T-helper 2 cell (primary cell): ENCODE data around the gene CELF5.
"Not testable (repeated sequence)": the region's sequence is repeated elsewhere in the genome, so short reads cannot be mapped to it uniquely, and the experiment has no call there.

ENCODE experiments used
- DNase-seq, 5 experiments: peaks; one replicate each; pipeline versions ENCODE4 v3.0.0 to v3.0.0-alpha.2; 2012 to 2022

The CELF5 gene

DNA sequence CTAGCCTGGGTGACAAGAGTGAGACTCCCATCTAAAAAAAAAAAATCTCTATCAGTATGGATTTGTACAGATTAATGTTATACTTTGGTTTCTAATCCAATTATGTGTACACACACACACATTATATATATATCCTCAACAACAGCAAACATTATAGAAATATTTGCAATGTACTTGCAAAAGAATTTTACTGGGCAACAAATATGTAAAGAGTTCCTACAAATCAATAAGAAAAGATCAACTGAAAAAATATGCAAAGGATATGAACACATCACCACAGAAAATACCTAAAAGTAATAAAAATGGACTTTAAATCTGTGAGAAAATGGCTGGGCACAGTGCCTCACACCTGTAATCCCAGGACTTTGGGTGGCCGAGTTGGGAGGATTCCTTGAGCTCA lies 101.0 kb downstream of the CELF5 start:
- no peak for DNase-seq

DNA sequence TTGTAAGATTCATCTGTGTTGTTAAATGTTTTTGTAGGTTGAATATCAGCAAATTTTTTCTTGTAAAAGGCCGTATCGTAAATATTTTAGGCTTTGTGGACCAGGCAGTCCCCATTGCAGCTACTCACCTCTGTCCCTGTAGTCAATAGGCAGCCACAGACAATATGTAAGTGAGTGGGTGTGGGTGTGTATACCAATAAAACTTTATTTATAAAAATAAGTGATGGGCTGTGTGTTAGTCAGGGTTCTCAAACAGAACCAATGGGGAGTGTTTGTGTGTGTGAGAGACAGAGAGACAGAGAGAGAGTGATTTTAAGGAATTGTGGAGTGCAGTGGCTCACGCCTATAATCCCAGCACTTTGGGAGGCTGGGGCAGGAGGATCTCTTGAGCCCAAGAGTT lies 104.3 kb downstream of the CELF5 start:
- DNase-seq, result no peak

DNA sequence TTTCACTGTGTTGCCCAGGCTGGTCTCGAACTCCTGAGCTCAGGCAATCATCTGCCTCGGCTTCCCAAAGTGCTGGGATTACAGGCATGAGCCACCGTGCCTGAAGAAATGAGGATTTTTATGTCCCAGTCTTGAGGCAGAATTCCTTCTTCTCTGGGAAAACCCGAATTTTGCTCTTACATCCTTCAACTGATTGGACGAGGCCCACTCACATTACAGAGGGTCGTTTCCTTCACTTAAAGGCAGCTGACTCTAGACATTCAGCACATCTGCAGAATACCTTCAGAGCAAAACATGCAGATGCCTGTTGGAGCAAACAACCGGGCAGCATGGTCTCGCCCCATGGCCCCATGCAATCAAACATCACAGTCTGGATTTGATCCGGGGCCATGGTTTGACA lies 105.6 kb downstream of the CELF5 start:
- DNase-seq, result no peak

DNA sequence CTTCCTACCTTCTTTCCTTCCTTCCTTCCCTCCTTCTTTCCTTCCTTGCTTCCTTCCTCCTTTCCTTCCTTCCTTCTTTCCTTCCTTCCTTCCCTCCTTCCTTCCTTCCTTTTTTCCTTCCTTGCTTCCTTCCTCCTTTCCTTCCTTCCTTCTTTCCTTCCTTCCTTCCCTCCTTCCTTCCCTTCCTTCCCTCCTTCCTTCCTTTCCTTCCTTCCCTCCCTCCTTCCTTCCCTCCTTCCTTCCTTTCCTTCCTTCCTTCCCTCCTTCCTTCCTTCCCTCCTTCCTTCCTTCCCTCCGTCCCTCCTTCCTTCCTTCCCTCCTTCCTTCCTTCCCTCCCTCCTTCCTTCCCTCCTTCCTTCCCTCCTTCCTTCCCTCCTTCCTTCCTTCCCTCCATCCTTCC lies 107.8 kb downstream of the CELF5 start:
- not testable (repeated sequence) for DNase-seq

DNA sequence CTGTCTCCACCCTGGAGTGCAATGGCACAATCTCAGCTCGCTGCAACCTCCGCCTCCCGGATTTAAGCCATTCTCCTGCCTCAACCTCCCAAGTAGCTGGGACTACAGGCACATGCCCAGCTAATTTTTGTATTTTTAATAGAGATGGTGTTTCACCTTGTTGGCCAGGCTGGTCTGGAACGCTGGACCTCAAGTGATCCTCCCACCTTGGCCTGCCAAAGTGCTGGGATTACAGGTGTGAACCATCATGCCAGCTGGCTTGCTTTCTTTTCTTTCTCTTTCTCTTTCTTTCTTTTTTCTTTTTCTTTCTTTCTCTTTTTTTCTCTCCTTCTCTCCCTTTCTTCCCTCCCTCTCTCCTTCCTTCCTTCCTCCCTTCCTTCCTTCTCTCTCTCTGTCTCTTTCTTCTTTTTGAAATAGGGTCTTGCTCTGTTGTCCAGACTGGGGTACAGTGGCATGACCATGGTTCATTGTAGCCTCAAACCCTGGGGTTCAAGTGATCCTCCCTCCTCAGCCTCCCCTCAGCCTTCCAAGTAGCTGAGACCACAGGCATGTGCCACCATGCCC lies 108.6 kb downstream of the CELF5 start:
- DNase-seq, result no peak

DNA sequence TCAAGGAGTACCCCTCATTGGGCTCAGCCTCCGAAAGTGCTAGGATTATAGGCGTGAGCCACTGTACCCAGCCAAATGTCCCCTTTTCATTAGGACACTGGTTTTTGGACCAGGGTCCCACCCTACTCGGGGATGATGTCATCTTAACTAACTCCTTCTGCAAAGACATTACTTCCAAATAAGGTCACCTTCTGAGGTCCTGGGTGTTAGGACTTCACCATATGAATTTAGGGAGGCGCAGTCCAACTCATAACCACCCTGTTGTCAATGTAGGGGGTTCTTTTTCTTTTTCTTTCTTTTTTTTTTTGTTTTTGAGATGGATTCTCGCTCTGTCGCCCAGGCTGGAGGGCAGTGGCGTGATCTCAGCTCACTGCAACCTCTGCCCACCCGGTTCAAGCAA lies 109.2 kb downstream of the CELF5 start:
- no peak for DNase-seq

DNA sequence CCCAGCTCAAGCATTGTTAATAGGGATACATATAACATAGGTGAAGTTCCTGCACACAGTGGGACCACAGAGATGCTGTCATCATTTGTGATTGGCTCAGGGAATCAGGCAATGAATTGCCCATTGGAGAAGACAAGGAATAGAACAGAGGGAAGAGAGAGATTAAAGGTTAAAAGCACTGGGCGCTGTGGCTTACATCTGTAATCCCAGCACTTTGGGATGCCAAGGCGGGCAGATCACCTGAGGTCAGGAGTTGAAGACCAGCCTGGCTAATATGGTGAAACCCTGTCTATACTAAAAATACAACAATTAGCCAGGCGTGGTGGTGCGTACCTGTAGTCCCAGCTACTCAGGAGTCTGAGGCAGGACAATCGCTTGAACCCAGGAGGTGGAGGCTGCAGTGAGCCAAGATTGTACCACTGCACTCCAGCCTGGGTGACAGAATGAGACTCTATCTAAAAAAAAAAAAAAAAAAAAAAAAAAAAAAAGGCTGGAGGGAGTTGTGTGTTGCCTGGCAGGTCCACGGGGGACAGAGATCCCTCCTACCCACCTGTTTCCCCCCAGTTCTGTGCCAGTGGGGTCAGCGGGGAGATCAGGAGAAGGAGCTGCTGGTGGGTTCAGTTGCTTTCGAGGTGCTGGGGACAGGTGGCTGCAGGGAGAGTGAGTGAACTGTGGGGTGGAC lies 110.4 kb downstream of the CELF5 start:
- DNase-seq, result not testable (repeated sequence)

DNA sequence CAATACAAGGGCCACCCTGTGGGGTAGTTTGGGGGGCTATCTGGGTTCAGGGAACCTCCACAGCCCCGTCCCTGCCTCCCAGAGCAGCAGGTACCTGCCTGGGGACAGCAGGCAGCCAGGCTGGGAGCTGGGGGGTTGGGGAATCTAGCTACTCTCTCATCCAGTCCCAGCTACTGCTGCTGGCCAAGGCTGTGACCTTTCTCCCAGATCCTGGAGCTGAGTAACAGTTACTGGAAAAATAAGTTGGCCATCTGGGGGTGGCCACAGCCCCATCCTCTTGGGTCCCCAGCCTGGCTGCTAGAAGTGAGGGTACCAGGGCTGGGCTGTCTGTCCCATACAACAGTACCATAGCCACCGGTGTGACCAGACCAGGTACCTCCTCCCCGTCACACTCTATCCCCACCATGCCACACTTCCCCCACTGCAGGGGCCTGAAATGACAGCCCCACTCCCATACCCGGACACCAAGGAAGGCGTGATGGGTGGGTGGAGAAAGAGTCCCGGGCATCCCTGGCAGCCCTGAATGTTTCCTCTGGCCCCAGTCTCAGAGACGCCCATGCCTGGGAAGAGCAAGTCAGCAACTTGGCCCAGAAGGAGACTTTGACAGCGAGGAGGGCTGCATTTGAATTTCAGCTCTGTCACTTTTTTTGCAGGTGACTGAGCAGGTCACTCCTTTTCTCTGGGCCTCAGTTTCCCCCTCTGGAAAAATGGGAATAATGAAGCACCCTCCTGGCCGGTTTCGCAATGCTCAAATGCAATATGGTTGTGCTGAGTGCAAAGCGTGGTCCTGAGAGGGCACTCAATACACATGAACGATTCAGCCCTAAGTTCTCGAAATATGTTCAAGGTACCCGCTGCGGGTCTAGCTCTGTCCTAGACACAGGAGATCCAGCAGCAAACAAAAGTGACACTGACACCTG lies 111.2 kb downstream of the CELF5 start:
- DNase-seq, result no peak

DNA sequence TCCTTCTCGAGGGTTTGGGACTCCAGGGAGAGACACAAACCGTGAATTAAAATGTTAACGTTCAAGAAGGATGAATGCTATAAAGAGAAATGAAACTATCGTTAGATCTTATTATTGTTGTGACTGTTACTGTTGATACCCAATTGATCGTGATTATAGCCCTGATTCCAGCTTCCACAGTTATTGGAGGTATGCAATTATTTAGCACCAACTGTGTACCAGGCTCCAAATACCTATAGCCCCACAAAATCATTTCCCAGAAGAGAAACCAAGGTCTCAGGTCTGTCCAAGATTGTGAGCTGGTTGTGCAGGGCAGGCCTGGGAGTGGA lies 111.9 kb downstream of the CELF5 start:
- no peak for DNase-seq

DNA sequence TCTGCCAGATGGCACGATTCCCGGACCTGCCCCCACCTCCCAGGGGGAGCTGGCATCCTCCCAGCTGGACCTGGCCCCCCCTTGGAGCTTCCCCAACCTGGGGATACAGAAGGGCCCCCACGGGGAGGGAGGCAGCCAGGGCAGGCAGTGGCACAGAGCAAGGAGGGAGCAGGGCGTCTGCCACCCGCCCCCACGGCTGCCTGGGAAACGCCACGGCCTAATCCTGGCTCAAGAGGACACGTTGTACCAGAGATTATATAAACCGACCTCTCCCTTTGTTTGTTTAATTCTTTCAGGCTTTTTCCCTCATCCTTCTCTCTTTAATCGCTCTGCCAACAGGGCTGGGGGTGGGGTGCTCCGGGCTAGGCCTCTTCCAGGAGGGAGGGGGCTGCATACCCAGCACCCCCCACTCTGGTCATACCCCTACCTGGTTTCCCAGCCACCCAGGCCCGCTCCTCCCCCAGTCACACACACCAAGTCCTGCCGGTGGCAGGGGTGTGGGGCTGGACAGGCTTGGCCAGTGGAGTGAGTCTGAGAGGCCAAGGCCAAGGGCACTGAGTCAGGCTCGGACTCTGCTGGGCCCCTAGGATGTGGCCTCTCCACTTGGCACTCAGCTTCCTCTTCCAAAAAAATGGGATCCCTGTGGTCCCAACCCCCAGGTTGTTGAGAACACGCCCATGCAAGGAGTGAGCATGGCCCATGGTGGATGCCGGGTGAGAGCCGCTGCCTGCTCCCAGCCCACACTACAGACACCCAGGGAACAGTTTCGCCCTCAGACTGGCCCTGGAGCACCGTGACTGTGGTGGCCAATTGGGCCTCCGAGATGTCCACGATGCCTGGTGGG lies 112.4 kb downstream of the CELF5 start:
- no peak for DNase-seq

DNA sequence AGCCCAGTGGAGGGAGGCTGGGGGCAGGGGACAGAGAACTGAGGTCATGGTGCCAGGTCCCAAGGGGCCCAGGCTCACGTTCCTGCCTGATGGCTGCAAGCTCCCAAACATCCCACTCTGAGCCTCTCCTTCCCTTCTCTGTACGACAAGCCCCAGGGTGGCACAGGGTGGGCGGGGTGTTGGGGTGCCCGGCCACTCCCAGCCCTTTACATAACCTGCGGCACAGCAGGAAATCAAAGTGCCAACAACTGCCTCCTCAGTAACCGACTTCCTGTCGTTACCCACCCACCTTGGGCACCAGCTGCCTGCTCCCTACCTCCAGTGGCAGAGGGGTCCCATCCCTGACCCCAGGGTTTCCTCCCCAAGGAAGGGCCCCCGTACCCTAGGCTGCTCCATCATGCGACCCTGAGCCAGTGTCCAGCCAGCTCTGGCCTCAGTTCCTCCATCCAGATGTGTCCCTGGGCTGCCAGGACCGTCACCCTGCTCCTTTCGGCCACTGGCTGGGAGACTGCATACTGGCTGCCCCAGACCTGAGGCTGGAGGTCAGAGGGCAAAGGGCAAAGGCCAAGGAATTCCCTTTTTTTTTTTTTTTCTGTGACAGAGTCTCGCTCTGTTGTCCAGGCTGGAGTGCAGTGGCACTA lies 114.2 kb downstream of the CELF5 start:
- peak in 3 of 5 experiments; percentile 45 to 89 (median 54) for DNase-seq

DNA sequence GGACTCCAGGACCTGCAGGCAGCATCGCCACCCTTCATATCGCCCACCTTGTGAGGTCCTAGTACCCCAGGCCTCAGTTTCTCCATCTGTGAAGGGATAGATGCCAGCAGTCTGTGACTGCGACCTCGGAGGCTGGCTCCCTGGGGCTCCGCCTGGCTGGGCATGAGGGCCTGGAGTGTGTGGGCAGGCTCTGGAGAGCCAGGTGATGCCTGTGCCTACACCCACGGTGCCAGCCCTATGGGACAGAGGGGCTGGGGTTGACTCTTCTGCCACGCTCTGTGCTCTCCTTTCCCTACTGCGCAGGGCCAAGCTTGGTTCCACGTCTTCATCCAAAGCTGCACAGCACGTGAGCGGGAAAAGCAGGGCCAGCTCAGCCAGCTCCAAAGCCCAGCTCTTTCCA lies 115.9 kb downstream of the CELF5 start:
- no peak for DNase-seq

DNA sequence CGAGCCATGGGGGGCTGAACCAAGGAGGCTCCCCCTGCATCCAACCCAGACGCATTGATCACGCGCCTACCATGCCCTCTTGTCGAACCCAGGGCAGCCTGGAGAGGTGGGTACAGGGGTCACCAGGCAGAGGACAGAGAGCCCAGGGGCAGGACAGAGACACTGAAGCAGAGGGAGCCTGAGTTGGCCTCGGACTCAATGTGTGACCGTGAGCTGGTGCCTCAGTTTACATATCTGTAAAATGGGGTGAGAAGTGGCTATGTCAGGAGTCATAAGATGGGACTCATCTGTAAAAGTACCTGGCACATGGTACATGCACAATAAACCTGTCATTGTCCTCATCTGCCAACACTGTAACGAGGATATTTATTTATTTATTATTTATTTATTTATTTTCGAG lies 117.8 kb downstream of the CELF5 start:
- no peak for DNase-seq

DNA sequence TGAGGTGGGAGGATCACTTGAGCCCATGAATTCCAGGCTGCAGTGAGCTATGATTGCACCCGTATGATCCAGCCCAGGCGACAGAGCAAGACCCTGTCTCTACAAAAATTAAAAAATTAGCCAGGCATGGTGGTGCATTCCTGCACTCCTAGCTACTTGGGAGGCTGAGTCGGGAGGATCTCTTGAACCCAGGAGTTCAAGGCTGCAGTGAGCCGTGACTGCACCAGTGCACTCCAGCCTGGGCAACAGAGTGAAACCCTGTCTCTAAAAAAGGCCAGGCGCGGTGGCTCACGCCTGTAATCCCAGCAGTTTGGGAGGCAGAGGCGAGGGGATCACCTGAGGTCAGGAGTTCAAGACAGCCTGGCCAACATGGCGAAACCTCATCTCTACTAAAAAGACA lies 118.5 kb downstream of the CELF5 start:
- DNase-seq, result not testable (repeated sequence)

DNA sequence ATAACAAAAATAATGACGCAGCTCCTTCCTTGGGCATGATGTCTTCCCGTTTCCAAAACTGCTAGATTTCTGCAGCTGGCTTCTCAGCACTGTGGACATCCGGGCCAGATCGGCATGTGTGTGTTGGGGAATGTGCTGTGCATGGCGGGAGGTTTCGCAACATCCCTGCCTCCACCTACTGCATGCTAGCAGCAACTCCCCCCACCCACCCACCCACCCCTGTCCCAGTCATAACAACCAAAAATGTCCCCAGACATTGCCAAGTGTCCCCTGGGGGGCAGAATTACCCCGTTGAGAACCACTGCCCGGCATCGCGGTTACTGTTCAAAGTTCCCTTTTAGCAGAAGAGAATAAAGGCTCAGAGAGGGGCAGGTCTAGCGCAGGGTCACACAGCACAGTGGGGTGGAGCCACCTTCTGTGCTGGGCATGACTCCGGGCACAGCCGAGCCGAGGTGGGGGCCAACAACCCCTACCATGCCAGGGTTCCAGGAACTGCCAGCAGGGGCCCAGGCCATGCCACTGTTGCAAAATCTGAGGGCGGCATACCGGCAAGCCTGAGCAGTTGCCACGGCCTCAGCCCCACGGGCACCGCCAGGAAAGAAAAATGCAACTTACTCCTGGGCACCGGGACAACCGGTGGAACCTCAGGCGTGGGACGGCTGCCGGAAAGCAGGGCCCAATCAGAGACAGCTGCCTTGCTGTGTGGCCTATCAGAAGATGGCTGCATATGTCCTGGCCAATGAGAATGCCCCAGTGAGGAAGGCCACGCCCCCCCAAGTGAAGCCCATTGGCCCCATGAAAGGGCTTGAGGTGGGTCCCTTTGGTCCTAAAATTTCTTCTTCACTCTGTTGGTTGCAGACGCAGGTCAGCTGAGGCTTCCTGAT lies 119.4 kb downstream of the CELF5 start:
- peak in 4 of 5 experiments; percentile 28 to 71 (median 32) for DNase-seq

DNA sequence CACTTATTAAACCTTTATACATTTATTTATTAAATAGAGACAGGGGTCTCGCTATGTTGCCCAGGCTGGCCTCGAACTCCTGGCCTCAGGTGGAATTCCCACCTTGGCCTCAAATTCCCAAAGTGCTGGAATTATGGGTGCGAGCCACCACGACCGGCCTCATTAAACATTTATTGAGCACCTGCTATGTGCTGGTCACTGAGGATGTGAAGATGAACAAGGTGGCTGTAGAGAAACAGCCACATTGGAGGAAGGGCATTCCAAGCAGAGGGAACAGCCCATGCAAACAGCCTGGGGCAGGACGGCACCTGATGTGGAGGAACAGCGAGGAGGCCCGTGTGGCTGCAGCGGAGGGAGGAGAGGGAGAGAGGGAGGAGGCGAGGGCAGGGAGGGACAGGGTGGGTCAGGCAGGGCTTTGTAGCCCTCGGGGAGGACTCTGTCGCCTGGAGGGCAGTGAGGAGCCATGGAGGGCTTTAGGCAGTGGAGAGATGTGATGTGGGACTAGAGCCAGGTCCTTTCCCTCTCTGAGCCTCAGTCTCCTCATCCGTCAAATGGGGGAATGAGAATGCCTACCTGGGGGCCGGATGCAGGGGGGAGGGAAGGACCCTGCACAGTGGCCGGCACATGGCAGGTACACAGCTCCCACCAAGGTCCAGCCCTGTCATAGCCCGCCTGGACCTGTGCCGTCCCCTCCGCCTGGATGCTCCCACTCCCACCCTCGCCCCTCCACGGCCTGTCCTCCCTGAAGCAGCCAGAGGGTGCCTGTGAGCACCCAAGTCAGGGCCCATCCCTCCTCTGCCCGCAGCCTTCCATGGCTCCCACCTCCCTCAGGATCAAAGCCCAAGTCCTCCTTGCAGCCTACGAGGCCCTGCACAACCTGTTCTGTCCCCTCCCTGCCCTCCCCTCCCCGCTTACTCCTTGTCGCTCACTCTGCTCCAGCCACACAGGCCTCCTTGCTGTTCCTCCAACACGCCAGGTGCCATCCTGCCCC lies 120.4 kb downstream of the CELF5 start:
- DNase-seq, result no peak

DNA sequence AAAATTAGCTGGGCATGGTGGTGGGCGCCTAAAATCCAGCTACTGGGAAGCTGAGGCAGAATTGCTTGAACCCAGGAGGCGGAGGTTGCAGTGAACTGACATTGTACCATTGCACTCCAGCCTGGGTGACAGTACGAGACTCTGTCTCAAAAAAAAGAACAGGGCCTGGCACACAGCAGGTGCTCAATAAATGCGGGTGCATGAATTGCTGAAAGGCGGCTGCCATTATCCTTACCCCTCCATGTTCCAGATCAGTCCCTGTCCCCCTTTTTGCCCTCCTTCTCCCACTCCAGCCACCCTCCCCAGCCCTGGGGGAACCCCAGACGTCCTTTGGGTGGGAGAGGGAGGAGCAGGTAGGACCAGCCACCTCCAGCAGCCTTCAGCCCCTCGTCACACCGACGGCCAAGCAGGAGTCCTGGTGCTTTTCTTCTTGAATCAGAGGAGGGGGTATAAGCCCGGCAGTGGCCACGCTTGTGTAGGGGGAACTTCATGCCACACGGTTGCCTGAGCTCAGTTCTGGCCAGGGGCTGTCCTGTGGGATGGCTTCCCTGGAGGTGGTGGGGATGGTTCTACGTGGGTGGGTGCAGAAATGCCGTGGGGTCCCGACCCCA lies 121.5 kb downstream of the CELF5 start:
- no peak for DNase-seq
